RWPE1 (cell line): ENCODE data around the gene RTF1.
A peak's percentile ranks its signal among the peaks of the same experiment; 100 is the strongest.

Source experiments
- CTCF ChIA-PET: fragments of 350-600 bp; sonication (Branson Sonifier 250); formaldehyde crosslinking; extraction: SDS; loops from one replicate; lab custom pipeline; 2021; lab: Yijun Ruan, JAX
- POLR2A ChIA-PET: fragments of 400-600 bp; formaldehyde crosslinking; extraction: SDS; loops from one replicate; lab custom pipeline; 2020; ENCODE audit warnings: antibody characterized with exemption; ENCODE audit not compliant: low non-redundant PET; lab: Yijun Ruan, JAX
- DNase-seq: peaks from one replicate; pipeline ENCODE4 v3.0.0; 2012; ENCODE audit warnings: low spot score
- H3K27ac ChIP-seq: fragments of 450-650 bp; 2 replicates; pipeline ENCODE4 v1.5.1; 2017
- CTCF ChIP-seq: fragments of 450-650 bp; conservative IDR thresholded peaks from 2 replicates; pipeline ENCODE4 v1.5.1; 2017; ENCODE audit warnings: low read depth, mild to moderate bottlenecking

RTF1 gene

GRCh38 chr15:41521614-41522013 lies 104.7 kb downstream of the RTF1 start:
- ChIA-PET POLR2A (no interaction called here), CTCF (no interaction called here)
- no peak for TF ChIP-seq CTCF
- peak overlapping the region; percentile 30 for H3K27ac ChIP-seq
- no peak for DNase-seq

- ChIA-PET POLR2A (no interaction called here), CTCF (no interaction called here)
- no peak for DNase-seq
- peak overlapping the region; percentile 30 for H3K27ac ChIP-seq
- no peak for TF ChIP-seq CTCF
Observed at GRCh38 chr15:41523097-41523496, 106.2 kb downstream of the RTF1 start.

- POLR2A ChIA-PET: interaction anchor here (0.7 kb wide), 1 partner anchor 14 kb away, joined by 3 read pairs; the partner anchor contains the start of gene RPAP1
- H3K27ac ChIP-seq: peak overlapping the region; percentile 4; the same call in 1 of the 2 replicates
- CTCF ChIA-PET: interaction anchor here (1.0 kb wide), 1 partner anchor 73 kb away, joined by 3 read pairs; no protein-coding TSS in a partner anchor
- TF ChIP-seq CTCF: no peak
- DNase-seq: no peak
Observed at GRCh38 chr15:41530363-41530956, 113.6 kb downstream of the RTF1 start.
